HepG2 (cell line): ENCODE data around the gene CSF3R. TPM values are rescaled to one million over a fixed set of nuclear protein-coding genes. Genes with fewer than 3 reads are reported as not detected.
A peak's percentile ranks its signal among the peaks of the same experiment; 100 is the strongest.

ENCODE experiments used
- AKAP8 ChIP-seq: sonication (generic); formaldehyde crosslinking; IDR thresholded peaks from 2 replicates; pipeline ENCODE4 v1.5.1; 2020; ENCODE audit warnings: mild to moderate bottlenecking, missing genetic modification reagents
- ARHGAP35 ChIP-seq: sonication (generic); formaldehyde crosslinking; IDR thresholded peaks from 2 replicates; pipeline ENCODE4 v1.9.0; 2022; ENCODE audit warnings: mild to moderate bottlenecking, inconsistent platforms, moderate library complexity, missing genetic modification reagents, borderline replicate concordance
- ATF5 ChIP-seq: sonication (generic); formaldehyde crosslinking; IDR thresholded peaks from 2 replicates; pipeline ENCODE4 v1.4.0; 2020; ENCODE audit warnings: mild to moderate bottlenecking, low read depth, missing genetic modification reagents
- CCAR2 ChIP-seq: fragments of 200-400 bp; formaldehyde crosslinking; optimal IDR thresholded peaks from 2 replicates; pipeline ENCODE3; 2018; ENCODE audit warnings: low read depth, mild to moderate bottlenecking, low read length, moderate library complexity
- DR1 ChIP-seq: sonication (generic); formaldehyde crosslinking; IDR thresholded peaks from 2 replicates; pipeline ENCODE4 v1.8.0; 2021; ENCODE audit warnings: mild to moderate bottlenecking, missing genetic modification reagents, inconsistent platforms
- GATA4 ChIP-seq: sonication (generic); IDR thresholded peaks from 2 replicates; pipeline ENCODE4 v1.6.1; 2016; ENCODE audit warnings: antibody characterized with exemption, low read depth, borderline replicate concordance
- HDAC1 ChIP-seq: sonication (generic); formaldehyde crosslinking; IDR thresholded peaks from 2 replicates; pipeline ENCODE4 v1.5.1; 2020; ENCODE audit warnings: mild to moderate bottlenecking, missing genetic modification reagents
- HNRNPLL ChIP-seq: fragments of 200-400 bp; formaldehyde crosslinking; IDR thresholded peaks from 2 replicates; pipeline ENCODE4 v1.6.1; 2017; ENCODE audit warnings: mild to moderate bottlenecking, low read depth, low read length; ENCODE audit not compliant: poor library complexity, severe bottlenecking
- NR1H2 ChIP-seq: sonication (generic); formaldehyde crosslinking; IDR thresholded peaks from 2 replicates; pipeline ENCODE4 v1.8.1; 2022; ENCODE audit warnings: low read depth, missing genetic modification reagents, borderline replicate concordance
- PITX1 ChIP-seq: sonication (generic); formaldehyde crosslinking; IDR thresholded peaks from 2 replicates; pipeline ENCODE4 v1.5.1; 2020; ENCODE audit warnings: mild to moderate bottlenecking, missing genetic modification reagents
- RBFOX2 ChIP-seq: fragments of 200-400 bp; formaldehyde crosslinking; IDR thresholded peaks from 2 replicates; pipeline ENCODE4 v1.6.1; 2017; ENCODE audit warnings: low read depth, mild to moderate bottlenecking, low read length
- THYN1 ChIP-seq: sonication (generic); formaldehyde crosslinking; IDR thresholded peaks from 2 replicates; pipeline ENCODE4 v1.8.1; 2023; ENCODE audit warnings: low read depth, mild to moderate bottlenecking, moderate library complexity, missing genetic modification reagents, borderline replicate concordance
- YEATS2 ChIP-seq: sonication (generic); formaldehyde crosslinking; IDR thresholded peaks from 2 replicates; pipeline ENCODE4 v1.4.0; 2020; ENCODE audit warnings: missing genetic modification reagents, borderline replicate concordance
- ZBED4 ChIP-seq: sonication (generic); formaldehyde crosslinking; IDR thresholded peaks from 2 replicates; pipeline ENCODE4 v1.4.0; 2020; ENCODE audit warnings: missing genetic modification reagents, borderline replicate concordance
- ZNF18 ChIP-seq: sonication (generic); formaldehyde crosslinking; IDR thresholded peaks from 2 replicates; pipeline ENCODE4 v1.8.0; 2022; ENCODE audit warnings: mild to moderate bottlenecking, missing genetic modification reagents; ENCODE audit not compliant: insufficient replicate concordance
- ZNF264 ChIP-seq: sonication (generic); formaldehyde crosslinking; IDR thresholded peaks from 2 replicates; pipeline ENCODE4 v1.4.0; 2020; ENCODE audit warnings: missing genetic modification reagents
- ZNF484 ChIP-seq: sonication (generic); formaldehyde crosslinking; IDR thresholded peaks from 2 replicates; pipeline ENCODE4 v1.5.1; 2020; ENCODE audit warnings: mild to moderate bottlenecking, low read depth, missing genetic modification reagents, borderline replicate concordance
- ZNF691 ChIP-seq: sonication (generic); formaldehyde crosslinking; IDR thresholded peaks from 2 replicates; pipeline ENCODE4 v1.4.0; 2020; ENCODE audit warnings: missing genetic modification reagents, low read depth, mild to moderate bottlenecking, borderline replicate concordance
- ZNF749 ChIP-seq: sonication (generic); formaldehyde crosslinking; IDR thresholded peaks from 2 replicates; pipeline ENCODE4 v1.8.0; 2022; ENCODE audit warnings: mild to moderate bottlenecking, missing genetic modification reagents, moderate library complexity, borderline replicate concordance
- ZNF788 ChIP-seq: sonication (generic); formaldehyde crosslinking; IDR thresholded peaks from 2 replicates; pipeline ENCODE4 v1.5.0; 2020; ENCODE audit warnings: mild to moderate bottlenecking, missing genetic modification reagents, borderline replicate concordance
- ZSCAN12 ChIP-seq: sonication (generic); formaldehyde crosslinking; IDR thresholded peaks from 2 replicates; pipeline ENCODE4 v1.9.0; 2021; ENCODE audit warnings: mild to moderate bottlenecking, missing genetic modification reagents
- polyA plus RNA-seq, 8 experiments: library from polyadenylated mRNA; depleted of rRNA in 3 of 8; stranded (reverse) in 7 of 8; unstranded in 1 of 8; fragments of >200 nt; fragmentation: Illumina TruSeq in 4 of 8; extraction: Trizol in 4 of 8; gene quantifications; 2 replicates each; pipeline versions ENCODE4 v1.2.1 to v1.2.3, GENCODE V29; 2011 to 2016; ENCODE audit warnings: low read depth in 4 of 8, missing spikeins in 1 of 8, mixed read lengths in 1 of 8; ENCODE audit not compliant: insufficient read depth in 1 of 8
- total RNA-seq, 5 experiments: library from RNA; depleted of rRNA; stranded (reverse); fragments of >200 nt; fragmentation: Illumina TruSeq; extraction: Trizol; gene quantifications; 2 replicates each; pipeline ENCODE4 v1.2.3, GENCODE V29; 2016; ENCODE audit warnings: low read depth in 1 of 5

Gene CSF3R
- total and polyA plus RNA-seq, 2 of the 13 experiments (the other 11 are each of a cell fraction or from before 2014, with no cell fraction given): 11.9 to 28.8 TPM

- TF ChIP-seq ZNF18 (CRISPR knock-in tag): peak; percentile 25
- TF ChIP-seq YEATS2 (CRISPR knock-in tag): peak; percentile 82; the same call in 1 of the 2 replicates
- TF ChIP-seq ARHGAP35: no peak
- TF ChIP-seq AKAP8 (CRISPR knock-in tag): peak; percentile 89; the same call in 1 of the 2 replicates
- TF ChIP-seq ZBED4: 0 out of 2 replicates have a peak, but pooled peaks have one; percentile 66
- TF ChIP-seq ZNF749 (CRISPR knock-in tag): no peak; the same call in 1 of the 2 replicates
- no peak for TF ChIP-seq THYN1 (CRISPR knock-in tag)
- TF ChIP-seq ZNF788 (CRISPR knock-in tag): peak; percentile 97
- peak; percentile 95 for TF ChIP-seq ZNF691 (CRISPR knock-in tag)
- no peak for TF ChIP-seq CCAR2
- no peak; the same call in 1 of the 2 replicates for TF ChIP-seq ATF5 (CRISPR knock-in tag)
- peak; percentile 77; the same call in 1 of the 2 replicates for TF ChIP-seq GATA4
- peak; percentile 55 for TF ChIP-seq RBFOX2
- TF ChIP-seq ZNF484 (CRISPR knock-in tag): no peak
- peak; percentile 40 for TF ChIP-seq HNRNPLL
- peak; percentile 97 for TF ChIP-seq ZNF264 (CRISPR knock-in tag)
- peak; percentile 71; the same call in 1 of the 2 replicates for TF ChIP-seq ZSCAN12 (CRISPR knock-in tag)
- TF ChIP-seq PITX1 (CRISPR knock-in tag): peak; percentile 95
- no peak for TF ChIP-seq NR1H2 (CRISPR knock-in tag)
- peak; percentile 89 for TF ChIP-seq HDAC1
- peak; percentile 74; the same call in 1 of the 2 replicates for TF ChIP-seq DR1
Observed at GRCh38 chr1:36486439-36487335, 4.0 kb upstream of the CSF3R start (continued).
